ENCODE measurements around the gene RIPK4. TPM values are rescaled to one million over a fixed set of nuclear protein-coding genes. Genes with fewer than 3 reads are reported as not detected.

The RIPK4 gene
- total RNA-seq, 1 donor from 2014 or later, result not detected

DNA sequence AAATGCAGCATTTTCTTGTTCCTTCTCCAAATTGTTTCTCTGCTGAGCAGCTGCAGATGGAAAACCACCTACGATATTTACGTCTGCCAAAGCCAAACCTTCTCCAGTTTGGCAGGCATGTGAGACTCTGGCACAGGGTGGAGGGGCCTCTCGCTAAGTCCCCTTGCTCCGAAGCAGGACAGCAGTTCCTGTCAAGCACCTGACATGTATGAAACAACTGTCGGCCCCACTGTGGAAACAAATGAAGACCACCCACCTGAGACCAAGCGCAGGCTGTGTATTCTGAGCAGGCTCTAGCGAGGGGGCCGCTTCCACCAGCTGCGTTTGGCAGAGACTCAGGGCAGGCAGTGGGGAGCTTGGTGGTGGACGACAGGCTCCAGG lies 74.7 kb downstream of the RIPK4 start:
- DNase-seq (ENCODE audit: low read depth, low spot score), result no peak

DNA sequence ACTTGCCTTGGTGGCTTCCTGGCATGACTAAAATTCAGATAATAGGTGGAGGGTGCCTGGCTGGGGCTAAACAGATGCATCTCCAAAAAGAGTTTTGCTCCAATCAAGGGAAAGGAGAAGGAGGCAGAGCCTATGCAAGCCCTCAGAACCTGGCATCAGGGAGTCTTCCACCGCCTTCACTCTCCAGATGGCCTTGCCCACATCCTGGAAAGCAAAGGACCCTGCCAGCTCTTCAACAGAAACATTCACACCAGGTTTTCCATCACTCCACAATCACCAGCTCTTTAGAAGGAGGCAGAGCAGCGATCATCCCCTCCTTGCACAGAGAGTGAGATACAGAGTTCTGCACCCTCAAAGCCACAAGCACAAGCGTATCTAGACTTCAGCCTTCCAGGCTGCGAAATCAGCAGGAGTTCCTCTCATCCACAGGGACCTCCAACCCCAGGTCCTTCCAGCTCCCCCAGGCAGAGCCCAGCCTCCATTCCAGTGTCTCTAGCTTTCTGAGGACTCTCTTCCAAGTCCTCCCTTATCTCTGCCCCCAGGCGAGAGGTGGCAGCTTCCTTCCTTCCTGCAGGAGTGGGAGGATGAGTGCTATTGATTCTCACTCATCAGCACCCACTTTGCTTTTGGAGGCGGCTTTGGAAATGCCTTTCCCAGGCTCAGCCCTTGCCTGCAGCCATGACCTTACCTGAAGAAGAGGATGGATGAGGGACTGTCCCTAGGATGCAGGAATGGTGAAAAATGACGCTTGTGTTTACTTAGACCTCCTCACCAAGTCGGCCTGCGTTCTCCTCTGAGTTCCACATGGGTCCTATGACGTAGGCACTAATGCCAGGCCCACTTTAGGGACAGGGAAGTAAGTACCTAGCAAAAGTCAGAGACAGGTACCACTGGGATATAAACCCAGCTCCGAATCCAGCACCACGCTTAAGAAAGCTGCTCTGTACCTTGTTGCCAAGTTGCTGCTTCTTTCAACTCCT lies 75.4 kb downstream of the RIPK4 start:
- DNase-seq (ENCODE audit: low read depth, low spot score), result no peak

Other genes with a start within 250 kb of the RIPK4 start
- 5.5 and 8.4 TPM in 2 replicates for gene PRDM15, start 112.3 kb upstream of the RIPK4 start, total RNA-seq
- 35.1 and 51.1 TPM in 2 replicates for gene C2CD2, start 187.0 kb upstream of the RIPK4 start, total RNA-seq
- gene ZBTB21, start 243.3 kb upstream of the RIPK4 start, total RNA-seq, result 5.0 and 6.1 TPM in 2 replicates

Data from pulmonary artery endothelial cell (primary cell).